A549 (cell line): ENCODE measurements around the gene ENO2. TPM values are rescaled to one million over a fixed set of nuclear protein-coding genes. Genes with fewer than 3 reads are reported as not detected.
A peak's percentile ranks its signal among the peaks of the same experiment; 100 is the strongest.

Experiments
- ATAC-seq, 2 experiments: fragments of 200-7000 bp in 1 of 2; fragments of >200 bp in 1 of 2; cut with Nextera tagmentation in 1 of 2; cut with Tn5 transposase in 1 of 2; 3 replicates each; pipeline versions ENCODE4 v1.8.0 to v1.9.1; 2018 to 2020; ENCODE audit warnings: mild to moderate bottlenecking in 1 of 2, moderate library complexity in 1 of 2
- CTCF ChIA-PET: fragments of 300-600 bp; sonication (Branson Sonifier 250); formaldehyde crosslinking; extraction: SDS; loops from one replicate; lab custom pipeline; 2021; ENCODE audit warnings: antibody characterized with exemption, inconsistent platforms; lab: Yijun Ruan, JAX
- POLR2A ChIA-PET: fragments of 350-600 bp; formaldehyde crosslinking; extraction: SDS; loops from one replicate; lab custom pipeline; 2021; ENCODE audit warnings: antibody characterized with exemption, inconsistent platforms; lab: Yijun Ruan, JAX
- DNase-seq, 2 experiments: peaks; one replicate each; pipeline versions ENCODE4 v3.0.0 to v3.0.0-alpha.2; 2011 to 2016; ENCODE audit warnings: low read depth in 1 of 2, low spot score in 1 of 2
- FAIRE-seq: peaks from 2 replicates; lab custom pipeline; 2011; peaks lifted over from hg19 to GRCh38; lab: Jason Lieb, UNC
- H3K27ac ChIP-seq, 2 experiments: fragments of >200 bp; sonication (Bioruptor Twin); formaldehyde crosslinking; 3 replicates each; pipeline ENCODE4 v1.5.1; 2016 to 2017
- H3K4me1 ChIP-seq: fragments of >200 bp; sonication (Bioruptor Twin); formaldehyde crosslinking; 3 replicates; pipeline ENCODE4 v1.6.1; 2016
- H3K4me2 ChIP-seq: fragments of >200 bp; sonication (Bioruptor Twin); formaldehyde crosslinking; 3 replicates; pipeline ENCODE4 v1.6.1; 2016
- H3K4me3 ChIP-seq: fragments of >200 bp; sonication (Bioruptor Twin); formaldehyde crosslinking; 3 replicates; pipeline ENCODE4 v1.5.1; 2016
- H3K9me3 ChIP-seq: fragments of >200 bp; sonication (Bioruptor Twin); formaldehyde crosslinking; 3 replicates; pipeline ENCODE4 v1.6.1; 2016
- BCL3 ChIP-seq: fragments of >200 bp; sonication (Bioruptor Twin); formaldehyde crosslinking; IDR thresholded peaks from 3 replicates; pipeline ENCODE4 v1.6.1; 2016
- BHLHE40 ChIP-seq: IDR thresholded peaks from 2 replicates; pipeline ENCODE4 v1.6.1; 2012; ENCODE audit warnings: low read depth, low read length, inconsistent platforms
- CBX2 ChIP-seq: fragments of 200-600 bp; sonication (generic); IDR thresholded peaks from 2 replicates; pipeline ENCODE4 v1.6.1; 2016; ENCODE audit warnings: low read depth, mild to moderate bottlenecking, borderline replicate concordance
- CBX8 ChIP-seq: fragments of 200-600 bp; sonication (generic); IDR thresholded peaks from 2 replicates; pipeline ENCODE4 v1.6.1; 2016
- CEBPB ChIP-seq, 2 experiments: fragments of >200 bp in 1 of 2; sonication (Bioruptor Twin) in 1 of 2; formaldehyde crosslinking in 1 of 2; IDR thresholded peaks; 2 replicates each; pipeline ENCODE4 v1.6.1; 2012 to 2016
- CHD4 ChIP-seq: fragments of 200-600 bp; sonication (generic); IDR thresholded peaks from 2 replicates; pipeline ENCODE4 v1.6.1; 2016; ENCODE audit warnings: antibody characterized with exemption, mild to moderate bottlenecking, borderline replicate concordance
- EHF ChIP-seq: fragments of 250-450 bp; sonication (Bioruptor Pico); IDR thresholded peaks from 2 replicates; pipeline ENCODE4 v1.5.0; 2020; ENCODE audit warnings: mild to moderate bottlenecking
- EP300 ChIP-seq, 2 experiments: fragments of >200 bp; sonication (Bioruptor Twin); formaldehyde crosslinking; IDR thresholded peaks; 2 replicates in 1 of 2; 3 replicates in 1 of 2; pipeline ENCODE4 v1.6.1; 2016 to 2017
- ESRRA ChIP-seq: fragments of 150-350 bp; IDR thresholded peaks from 2 replicates; pipeline ENCODE4 v1.6.1; 2014; ENCODE audit warnings: mild to moderate bottlenecking, low read length, borderline replicate concordance
- FOSL2 ChIP-seq, 2 experiments: fragments of 450-650 bp in 1 of 2; fragments of >200 bp in 1 of 2; sonication (Bioruptor Twin) in 1 of 2; formaldehyde crosslinking; IDR thresholded peaks; 2 replicates each; pipeline versions ENCODE4 v1.5.0 to v1.6.1; 2016 to 2020; ENCODE audit warnings: mild to moderate bottlenecking in 1 of 2, moderate library complexity in 1 of 2
- GATA3 ChIP-seq: IDR thresholded peaks from 2 replicates; pipeline ENCODE4 v1.6.1; 2012; ENCODE audit warnings: borderline replicate concordance
- HOXB5 ChIP-seq: fragments of 250-450 bp; sonication (Bioruptor Pico); IDR thresholded peaks from 2 replicates; pipeline ENCODE4 v1.5.0; 2020; ENCODE audit warnings: mild to moderate bottlenecking, moderate library complexity
- JUN ChIP-seq, 2 experiments: fragments of >200 bp; sonication (Bioruptor Twin); formaldehyde crosslinking; IDR thresholded peaks; 2 replicates in 1 of 2; 3 replicates in 1 of 2; pipeline ENCODE4 v1.6.1; 2016 to 2017
- NPAS2 ChIP-seq: fragments of 250-450 bp; sonication (Bioruptor Pico); IDR thresholded peaks from 2 replicates; pipeline ENCODE4 v1.8.0; 2022; ENCODE audit warnings: mild to moderate bottlenecking, moderate library complexity, borderline replicate concordance
- POLR2A ChIP-seq: IDR thresholded peaks from 2 replicates; pipeline ENCODE4 v1.6.1; 2012; ENCODE audit warnings: mild to moderate bottlenecking, low read length
- RARB ChIP-seq: fragments of 250-450 bp; sonication (Bioruptor Pico); IDR thresholded peaks from 2 replicates; pipeline ENCODE4 v1.8.0; 2021; ENCODE audit warnings: mild to moderate bottlenecking, moderate library complexity
- RCOR1 ChIP-seq: fragments of 150-350 bp; IDR thresholded peaks from 2 replicates; pipeline ENCODE4 v1.6.1; 2014; ENCODE audit warnings: antibody characterized with exemption, low read length, low read depth
- REST ChIP-seq: fragments of 200-600 bp; sonication (generic); IDR thresholded peaks from 2 replicates; pipeline ENCODE4 v1.6.1; 2016; ENCODE audit warnings: antibody characterized with exemption, mild to moderate bottlenecking, moderate library complexity
- RNF2 ChIP-seq: fragments of 200-600 bp; sonication (generic); IDR thresholded peaks from 2 replicates; pipeline ENCODE4 v1.6.1; 2016; ENCODE audit warnings: low read depth, mild to moderate bottlenecking, antibody characterized with exemption, moderate library complexity, borderline replicate concordance
- TFCP2L1 ChIP-seq: fragments of 250-450 bp; sonication (Bioruptor Pico); IDR thresholded peaks from 2 replicates; pipeline ENCODE4 v1.5.0; 2021; ENCODE audit warnings: mild to moderate bottlenecking
- TP53 ChIP-seq: fragments of 250-450 bp; sonication (Bioruptor Pico); IDR thresholded peaks from 2 replicates; pipeline ENCODE4 v1.5.0; 2021; ENCODE audit warnings: mild to moderate bottlenecking, moderate library complexity
- ZC3H11A ChIP-seq: fragments of 450-650 bp; IDR thresholded peaks from 2 replicates; pipeline ENCODE4 v1.6.1; 2014; ENCODE audit warnings: antibody characterized with exemption, mild to moderate bottlenecking
- WGBS: methylation state at CpG from one replicate; pipeline ENCODE4 v1.1.6; 2017; ENCODE audit errors: missing lambda C conversion rate; 5-methylcytosine and 5-hydroxymethylcytosine counted together
- polyA plus RNA-seq, 4 experiments: library from polyadenylated mRNA; depleted of rRNA in 3 of 4; stranded (reverse); fragments of >200 nt; fragmentation: RNase III in 1 of 4; extraction: RNeasy Plus Mini Kit Qiagen cat#74134 plus additional on column Dnase treatment in 1 of 4; gene quantifications; 2 replicates in 3 of 4; 3 replicates in 1 of 4; pipeline ENCODE4 v1.2.3, GENCODE V29; 2011 to 2017
- TF ChIP-seq, protein P1 (sequence below): IDR thresholded peaks from 2 replicates; pipeline ENCODE4 v1.6.1; 2012; ENCODE audit warnings: low read depth, borderline replicate concordance
- TF ChIP-seq, protein P2 (sequence below): fragments of 250-450 bp; sonication (Bioruptor Pico); IDR thresholded peaks from 2 replicates; pipeline ENCODE4 v1.5.0; 2020; ENCODE audit warnings: low read depth, mild to moderate bottlenecking, moderate library complexity
- TF ChIP-seq, protein P3 (sequence below): fragments of 250-450 bp; sonication (Bioruptor Pico); IDR thresholded peaks from 2 replicates; pipeline ENCODE4 v1.5.0; 2021; ENCODE audit warnings: mild to moderate bottlenecking, moderate library complexity, borderline replicate concordance

ENO2 gene
- polyA plus RNA-seq, 2 of the 4 experiments (the other 2 are of a cell fraction) = 26.2 to 38.6 TPM

- TF ChIP-seq RARB (no peak), CEBPB (IDR thresholded peaks at IDR 0.05) (no peak), CHD4 (no peak), EHF (no peak), RCOR1 (no peak), ZC3H11A (no peak), POLR2A (no peak), CBX8 (no peak), HOXB5 (CRISPR knock-in tag) (no peak)
- DNase-seq (no peak), FAIRE-seq (no peak), ATAC-seq (no peak)
- peaks cover 53% of the 10 kb centered on the region for H3K4me1 ChIP-seq
- ChIA-PET POLR2A (interaction anchor here (1.6 to 2.2 kb wide), 2 partner anchors 11 to 66 kb away, joined by 4 to 7 read pairs; partner anchors contain the start of genes C12orf57, RNU7-1 and TPI1), CTCF (interaction anchor here (1.4 to 22.6 kb wide), 5 partner anchors 5 to 62 kb away, joined by 4 to 370 read pairs (median 183); partner anchors contain the start of genes ATN1, C12orf57, PTPN6 and RNU7-1)
- H3K4me2 ChIP-seq = no peak overlapping the region
- 90% methylated on average over 1 of the region's 1 CpG for WGBS
- H3K4me3 ChIP-seq = no peak overlapping the region
- no peaks in the 10 kb centered on the region for H3K9me3 ChIP-seq
- H3K27ac ChIP-seq = no peak overlapping the region
Measured at GRCh38 chr12:6932766-6933165, 18.4 kb downstream of the ENO2 start.

DNA sequence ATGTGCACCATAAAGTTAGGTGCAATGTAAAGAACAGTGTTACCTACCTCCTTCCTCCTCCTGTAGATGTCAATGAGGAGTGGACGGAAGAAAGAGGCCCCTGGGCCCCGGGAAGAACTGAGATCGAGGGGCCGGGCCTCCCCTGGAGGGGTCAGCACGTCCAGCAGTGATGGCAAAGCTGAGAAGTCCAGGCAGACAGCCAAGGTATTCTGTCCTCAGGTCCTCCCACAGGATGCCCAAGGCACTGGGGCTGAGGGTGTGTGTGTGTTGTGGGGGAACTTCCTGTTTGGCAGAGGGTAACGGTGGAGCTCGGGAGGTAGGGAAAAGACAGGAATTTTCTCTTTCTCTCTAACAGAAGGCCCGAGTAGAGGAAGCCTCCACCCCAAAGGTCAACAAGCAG lies 19.7 kb downstream of the ENO2 start:
- H3K27ac ChIP-seq = peak overlapping the region in 1 of 2 experiments; percentile 21; a peak in 1 of 6 replicates
- H3K4me2 ChIP-seq = no peak overlapping the region
- FAIRE-seq = no peak
- H3K9me3 ChIP-seq = no peaks in the 10 kb centered on the region
- H3K4me1 ChIP-seq = peaks cover 62% of the 10 kb centered on the region
- POLR2A ChIA-PET = interaction anchor here (0.8 to 1.1 kb wide), 2 partner anchors 10 kb away, joined by 3 to 5 read pairs; partner anchors contain the start of genes C12orf57 and RNU7-1
- CTCF ChIA-PET = interaction anchor here (0.6 to 22.6 kb wide), 5 partner anchors 6 to 81 kb away, joined by 3 to 370 read pairs (median 183); partner anchors contain the start of genes ATN1, C12orf57, PTPN6 and RNU7-1
- TF ChIP-seq, protein P1, sequence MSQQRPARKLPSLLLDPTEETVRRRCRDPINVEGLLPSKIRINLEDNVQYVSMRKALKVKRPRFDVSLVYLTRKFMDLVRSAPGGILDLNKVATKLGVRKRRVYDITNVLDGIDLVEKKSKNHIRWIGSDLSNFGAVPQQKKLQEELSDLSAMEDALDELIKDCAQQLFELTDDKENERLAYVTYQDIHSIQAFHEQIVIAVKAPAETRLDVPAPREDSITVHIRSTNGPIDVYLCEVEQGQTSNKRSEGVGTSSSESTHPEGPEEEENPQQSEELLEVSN = no peak
- TF ChIP-seq RARB (no peak), TP53 (CRISPR knock-in tag) (no peak), TFCP2L1 (CRISPR knock-in tag) (no peak), ESRRA (no peak), NPAS2 (no peak), RNF2 (no peak), JUN (IDR thresholded peaks at IDR 0.05) (no peak), FOSL2 (IDR thresholded peaks at IDR 0.05) (no peak), FOSL2 (CRISPR knock-in tag; IDR thresholded peaks at IDR 0.05) (no peak), BHLHE40 (no peak), BCL3 (no peak), GATA3 (no peak), CBX2 (no peak), EP300 (IDR thresholded peaks at IDR 0.05) (no peak), REST (no peak), ZC3H11A (no peak)
- TF ChIP-seq, protein P2, sequence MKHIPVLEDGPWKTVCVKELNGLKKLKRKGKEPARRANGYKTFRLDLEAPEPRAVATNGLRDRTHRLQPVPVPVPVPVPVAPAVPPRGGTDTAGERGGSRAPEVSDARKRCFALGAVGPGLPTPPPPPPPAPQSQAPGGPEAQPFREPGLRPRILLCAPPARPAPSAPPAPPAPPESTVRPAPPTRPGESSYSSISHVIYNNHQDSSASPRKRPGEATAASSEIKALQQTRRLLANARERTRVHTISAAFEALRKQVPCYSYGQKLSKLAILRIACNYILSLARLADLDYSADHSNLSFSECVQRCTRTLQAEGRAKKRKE = no peak
- TF ChIP-seq, protein P3, sequence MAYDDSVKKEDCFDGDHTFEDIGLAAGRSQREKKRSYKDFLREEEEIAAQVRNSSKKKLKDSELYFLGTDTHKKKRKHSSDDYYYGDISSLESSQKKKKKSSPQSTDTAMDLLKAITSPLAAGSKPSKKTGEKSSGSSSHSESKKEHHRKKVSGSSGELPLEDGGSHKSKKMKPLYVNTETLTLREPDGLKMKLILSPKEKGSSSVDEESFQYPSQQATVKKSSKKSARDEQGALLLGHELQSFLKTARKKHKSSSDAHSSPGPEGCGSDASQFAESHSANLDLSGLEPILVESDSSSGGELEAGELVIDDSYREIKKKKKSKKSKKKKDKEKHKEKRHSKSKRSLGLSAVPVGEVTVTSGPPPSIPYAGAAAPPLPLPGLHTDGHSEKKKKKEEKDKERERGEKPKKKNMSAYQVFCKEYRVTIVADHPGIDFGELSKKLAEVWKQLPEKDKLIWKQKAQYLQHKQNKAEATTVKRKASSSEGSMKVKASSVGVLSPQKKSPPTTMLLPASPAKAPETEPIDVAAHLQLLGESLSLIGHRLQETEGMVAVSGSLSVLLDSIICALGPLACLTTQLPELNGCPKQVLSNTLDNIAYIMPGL (CRISPR knock-in tag) = no peak
- no peak for DNase-seq
- H3K4me3 ChIP-seq = no peak overlapping the region
- WGBS = 51% methylated on average over 8 of the region's 8 CpGs
- ATAC-seq = no peak
